Measurements from ENCODE around the gene NINJ2.

DNA sequence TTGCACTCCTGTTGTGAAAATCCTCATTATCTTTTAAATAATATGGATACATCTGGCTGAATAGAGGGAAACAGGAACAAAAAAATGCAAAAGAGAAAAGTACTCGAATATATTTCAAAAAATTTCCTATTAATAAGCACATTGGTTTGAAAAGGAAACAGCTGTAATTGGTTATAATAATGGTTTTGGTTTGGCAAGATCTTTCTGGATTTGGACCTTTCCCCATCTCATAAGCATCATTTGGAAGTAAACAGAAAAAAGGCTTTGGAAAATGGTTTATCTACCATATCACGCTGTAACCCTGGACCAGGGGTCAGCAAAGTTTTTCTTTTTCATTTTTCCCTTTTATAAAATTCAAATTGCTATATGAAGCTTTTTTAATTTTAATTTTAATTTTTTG lies 2.8 kb upstream of the NINJ2 start:
- TF ChIP-seq, protein P1, sequence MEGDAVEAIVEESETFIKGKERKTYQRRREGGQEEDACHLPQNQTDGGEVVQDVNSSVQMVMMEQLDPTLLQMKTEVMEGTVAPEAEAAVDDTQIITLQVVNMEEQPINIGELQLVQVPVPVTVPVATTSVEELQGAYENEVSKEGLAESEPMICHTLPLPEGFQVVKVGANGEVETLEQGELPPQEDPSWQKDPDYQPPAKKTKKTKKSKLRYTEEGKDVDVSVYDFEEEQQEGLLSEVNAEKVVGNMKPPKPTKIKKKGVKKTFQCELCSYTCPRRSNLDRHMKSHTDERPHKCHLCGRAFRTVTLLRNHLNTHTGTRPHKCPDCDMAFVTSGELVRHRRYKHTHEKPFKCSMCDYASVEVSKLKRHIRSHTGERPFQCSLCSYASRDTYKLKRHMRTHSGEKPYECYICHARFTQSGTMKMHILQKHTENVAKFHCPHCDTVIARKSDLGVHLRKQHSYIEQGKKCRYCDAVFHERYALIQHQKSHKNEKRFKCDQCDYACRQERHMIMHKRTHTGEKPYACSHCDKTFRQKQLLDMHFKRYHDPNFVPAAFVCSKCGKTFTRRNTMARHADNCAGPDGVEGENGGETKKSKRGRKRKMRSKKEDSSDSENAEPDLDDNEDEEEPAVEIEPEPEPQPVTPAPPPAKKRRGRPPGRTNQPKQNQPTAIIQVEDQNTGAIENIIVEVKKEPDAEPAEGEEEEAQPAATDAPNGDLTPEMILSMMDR (IDR thresholded peaks at IDR 0.05): no peak
- TF ChIP-seq POLR2A (IDR thresholded peaks at IDR 0.05): no peak
